HAP-1 (cell line): ENCODE results near the gene CRYGS.

Source experiments
- DNase-seq, 2 experiments: peaks; one replicate each; pipeline ENCODE4 v3.0.0-alpha.2; 2016 to 2020; ENCODE audit warnings: low spot score in 2 of 2
- H3K27me3 ChIP-seq: fragments of 250-450 bp; sonication (Bioruptor Pico); 2 replicates; pipeline ENCODE4 v1.5.1; 2020; ENCODE audit warnings: low read depth, mild to moderate bottlenecking, moderate library complexity
- H3K36me3 ChIP-seq: fragments of 250-450 bp; sonication (Bioruptor Pico); replicated peaks from 2 replicates; pipeline ENCODE4 v1.5.1; 2020; ENCODE audit warnings: mild to moderate bottlenecking
- H3K4me1 ChIP-seq: fragments of 250-450 bp; sonication (Bioruptor Pico); 2 replicates; pipeline ENCODE4 v1.5.1; 2020; ENCODE audit warnings: mild to moderate bottlenecking
- H3K4me3 ChIP-seq: fragments of 250-450 bp; sonication (Bioruptor Pico); 2 replicates; pipeline ENCODE4 v1.5.1; 2020; ENCODE audit warnings: mild to moderate bottlenecking, moderate library complexity
- H3K9me3 ChIP-seq: fragments of 250-450 bp; sonication (Bioruptor Pico); 2 replicates; pipeline ENCODE4 v1.5.1; 2020; ENCODE audit warnings: mild to moderate bottlenecking, moderate library complexity
- in situ Hi-C: fragments of 300-500 bp; cut with MboI; formaldehyde crosslinking; loops from 3 replicates; pipeline ENCODE4 v1.14.3; 2020; ENCODE audit warnings: low sequenced_read_pairs, inconsistent platforms, mixed read lengths

Gene CRYGS

DNA sequence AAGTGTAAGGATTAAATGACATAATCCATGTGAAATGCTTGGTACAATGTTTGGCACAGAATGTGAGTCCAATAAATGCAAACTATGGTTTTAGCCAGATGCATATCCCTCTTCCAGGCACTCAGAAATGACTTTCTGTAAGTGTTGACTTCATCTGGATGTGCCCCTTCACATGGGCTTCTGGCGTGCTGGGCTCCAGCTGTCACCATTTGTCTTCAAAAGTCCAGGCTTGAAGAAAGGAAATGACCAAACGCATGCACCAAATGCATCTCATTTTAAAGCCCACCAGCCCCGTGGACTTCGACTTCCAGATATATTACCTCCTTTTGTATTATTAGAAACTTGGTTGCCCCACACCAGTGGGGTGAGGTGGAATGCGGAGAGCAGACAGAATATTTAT is 23.7 kb downstream of the CRYGS start:
- Histone ChIP-seq H3K9me3 (no peaks in the 10 kb centered on the region), H3K36me3 (no peaks in the 10 kb centered on the region), H3K4me1 (no peaks in the 10 kb centered on the region), H3K4me3 (no peak overlapping the region), H3K27me3 (no peaks in the 10 kb centered on the region)
- DNase-seq: no peak
- in situ Hi-C loops: no loop called here

DNA sequence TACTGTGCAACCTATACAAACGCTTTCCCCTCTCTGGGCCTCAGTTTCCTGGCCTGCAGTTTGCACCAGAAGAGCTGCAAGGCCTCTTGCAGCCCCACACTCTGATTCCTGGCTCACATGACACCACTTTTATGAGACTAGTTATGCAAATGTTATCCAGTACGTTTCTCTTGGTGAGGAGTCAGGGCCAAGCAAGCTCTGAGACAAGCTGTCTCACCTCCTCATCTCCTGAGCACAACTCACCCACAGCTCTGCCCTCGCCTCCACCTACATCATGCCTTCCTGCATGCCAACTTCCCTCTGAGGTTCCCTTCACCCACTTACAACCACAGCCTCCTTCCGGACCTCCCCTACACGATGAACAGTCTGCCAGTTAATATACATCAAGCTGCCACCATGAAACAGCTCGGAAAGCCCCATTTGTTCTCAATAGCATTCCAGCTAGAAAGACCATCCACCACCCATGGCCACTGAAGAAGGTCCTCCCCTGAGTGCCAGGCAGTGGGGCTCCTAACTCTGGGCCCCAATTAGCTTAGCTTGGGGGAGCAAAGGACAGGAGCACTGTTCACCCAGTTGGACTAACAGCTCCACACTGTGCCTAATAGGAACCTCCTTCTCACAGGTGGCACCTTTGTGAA is 25.0 kb downstream of the CRYGS start:
- H3K36me3 ChIP-seq: no peaks in the 10 kb centered on the region
- H3K9me3 ChIP-seq: no peaks in the 10 kb centered on the region
- DNase-seq: no peak
- H3K4me3 ChIP-seq: no peak overlapping the region
- no peaks in the 10 kb centered on the region for H3K4me1 ChIP-seq
- in situ Hi-C loops: no loop called here
- H3K27me3 ChIP-seq: no peaks in the 10 kb centered on the region

GRCh38 chr3:186517218-186517617 is 27.0 kb downstream of the CRYGS start:
- in situ Hi-C loops: no loop called here
- H3K27me3 ChIP-seq: no peaks in the 10 kb centered on the region
- H3K9me3 ChIP-seq: no peaks in the 10 kb centered on the region
- H3K36me3 ChIP-seq: no peaks in the 10 kb centered on the region
- no peak for DNase-seq
- H3K4me1 ChIP-seq: no peaks in the 10 kb centered on the region
- no peak overlapping the region for H3K4me3 ChIP-seq

GRCh38 chr3:186516646-186517045 is 27.5 kb downstream of the CRYGS start:
- no peaks in the 10 kb centered on the region for H3K27me3 ChIP-seq
- no peak for DNase-seq
- H3K36me3 ChIP-seq: no peaks in the 10 kb centered on the region
- in situ Hi-C loops: no loop called here
- no peaks in the 10 kb centered on the region for H3K4me1 ChIP-seq
- no peak overlapping the region for H3K4me3 ChIP-seq
- no peaks in the 10 kb centered on the region for H3K9me3 ChIP-seq

DNA sequence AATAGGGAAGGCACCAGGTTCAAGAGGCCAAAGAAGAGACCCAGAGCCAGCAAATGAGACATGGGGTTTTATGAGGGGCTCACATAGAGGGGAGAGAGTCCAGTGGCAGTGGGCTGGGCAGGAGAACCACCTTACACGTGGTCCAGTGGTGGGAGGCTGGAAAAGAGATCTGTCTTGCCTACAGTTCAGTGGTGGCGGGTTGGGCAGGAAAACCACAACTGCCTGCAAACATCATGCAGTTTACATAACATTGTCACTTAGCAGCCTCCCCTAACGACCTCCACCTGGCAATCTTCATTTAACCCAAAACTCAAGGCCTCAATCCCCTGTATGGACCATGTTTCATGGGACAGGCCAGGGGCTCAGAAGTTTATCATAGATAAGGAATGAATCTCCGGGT is 29.1 kb downstream of the CRYGS start:
- Histone ChIP-seq H3K27me3 (no peaks in the 10 kb centered on the region), H3K4me1 (no peaks in the 10 kb centered on the region)

GRCh38 chr3:186514296-186515002 is 29.7 kb downstream of the CRYGS start:
- no peaks in the 10 kb centered on the region for H3K27me3 ChIP-seq
- no peaks in the 10 kb centered on the region for H3K36me3 ChIP-seq
- no peaks in the 10 kb centered on the region for H3K4me1 ChIP-seq
- DNase-seq: peak in 1 of 2 experiments; percentile 42
- no peak overlapping the region for H3K4me3 ChIP-seq
- in situ Hi-C loops: no loop called here
- H3K9me3 ChIP-seq: no peaks in the 10 kb centered on the region

More for the DNA sequence above, 29.1 kb downstream of the CRYGS start:
- Histone ChIP-seq H3K36me3 (no peaks in the 10 kb centered on the region), H3K4me3 (no peak overlapping the region), H3K9me3 (no peaks in the 10 kb centered on the region)
- DNase-seq: no peak
- in situ Hi-C loops: no loop called here

GRCh38 chr3:186513386-186513785 is 30.8 kb downstream of the CRYGS start:
- Histone ChIP-seq H3K27me3 (no peaks in the 10 kb centered on the region), H3K36me3 (no peaks in the 10 kb centered on the region), H3K4me1 (no peaks in the 10 kb centered on the region), H3K4me3 (no peak overlapping the region), H3K9me3 (no peaks in the 10 kb centered on the region)
- in situ Hi-C loops: no loop called here
- no peak for DNase-seq

- no peaks in the 10 kb centered on the region for H3K4me1 ChIP-seq
- DNase-seq: no peak
- in situ Hi-C loops: no loop called here
These were observed 31.4 kb downstream of the CRYGS start for GRCh38 chr3:186512570-186513302.

DNA sequence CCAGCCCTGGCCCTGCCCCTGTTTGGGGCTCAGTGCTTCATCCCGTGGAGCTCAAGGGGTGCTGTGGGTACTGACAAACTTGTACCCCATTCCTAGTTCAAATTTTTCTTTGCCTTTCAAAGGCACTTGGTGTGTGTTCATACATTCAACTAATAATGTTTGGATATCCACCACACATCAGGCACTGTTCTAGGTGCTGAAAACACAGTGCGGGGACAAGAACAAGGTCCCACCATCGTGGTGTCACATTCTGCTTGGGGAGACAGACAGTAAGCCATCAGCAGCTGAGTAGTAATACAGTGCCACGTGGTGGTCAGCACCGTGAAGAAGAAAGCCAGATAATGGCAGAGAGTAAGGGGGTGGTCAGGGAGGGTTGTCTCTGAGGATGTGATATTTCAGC is 32.5 kb downstream of the CRYGS start:
- no peaks in the 10 kb centered on the region for H3K4me1 ChIP-seq
- H3K27me3 ChIP-seq: no peaks in the 10 kb centered on the region
- H3K36me3 ChIP-seq: no peaks in the 10 kb centered on the region
- no peak for DNase-seq
- in situ Hi-C loops: no loop called here
- no peaks in the 10 kb centered on the region for H3K9me3 ChIP-seq
- H3K4me3 ChIP-seq: no peak overlapping the region

More at GRCh38 chr3:186512570-186513302, 31.4 kb downstream of the CRYGS start:
- Histone ChIP-seq H3K27me3 (no peaks in the 10 kb centered on the region), H3K9me3 (no peaks in the 10 kb centered on the region), H3K36me3 (no peaks in the 10 kb centered on the region), H3K4me3 (no peak overlapping the region)

DNA sequence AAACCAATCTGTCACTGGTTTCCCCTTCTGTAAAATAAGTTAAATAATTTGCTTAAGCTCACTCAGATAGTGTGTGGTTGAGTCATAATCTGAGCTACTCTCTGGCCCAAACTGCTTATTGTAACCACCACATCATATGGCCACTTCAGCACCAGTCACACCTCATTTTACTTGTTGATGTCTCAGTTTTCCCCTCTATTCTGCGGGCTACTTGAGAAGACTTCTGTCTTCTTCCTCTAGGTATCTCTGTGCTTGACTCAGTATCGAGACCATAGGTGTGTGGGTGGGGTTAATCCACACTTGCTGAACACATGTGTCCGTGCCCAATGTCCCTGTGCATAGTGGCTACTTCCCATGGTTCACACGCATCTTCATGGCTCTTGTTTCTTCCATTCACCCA is 32.9 kb downstream of the CRYGS start:
- Histone ChIP-seq H3K9me3 (no peaks in the 10 kb centered on the region), H3K36me3 (no peaks in the 10 kb centered on the region), H3K27me3 (no peaks in the 10 kb centered on the region), H3K4me1 (no peaks in the 10 kb centered on the region), H3K4me3 (no peak overlapping the region)
- in situ Hi-C loops: no loop called here
- no peak for DNase-seq

DNA sequence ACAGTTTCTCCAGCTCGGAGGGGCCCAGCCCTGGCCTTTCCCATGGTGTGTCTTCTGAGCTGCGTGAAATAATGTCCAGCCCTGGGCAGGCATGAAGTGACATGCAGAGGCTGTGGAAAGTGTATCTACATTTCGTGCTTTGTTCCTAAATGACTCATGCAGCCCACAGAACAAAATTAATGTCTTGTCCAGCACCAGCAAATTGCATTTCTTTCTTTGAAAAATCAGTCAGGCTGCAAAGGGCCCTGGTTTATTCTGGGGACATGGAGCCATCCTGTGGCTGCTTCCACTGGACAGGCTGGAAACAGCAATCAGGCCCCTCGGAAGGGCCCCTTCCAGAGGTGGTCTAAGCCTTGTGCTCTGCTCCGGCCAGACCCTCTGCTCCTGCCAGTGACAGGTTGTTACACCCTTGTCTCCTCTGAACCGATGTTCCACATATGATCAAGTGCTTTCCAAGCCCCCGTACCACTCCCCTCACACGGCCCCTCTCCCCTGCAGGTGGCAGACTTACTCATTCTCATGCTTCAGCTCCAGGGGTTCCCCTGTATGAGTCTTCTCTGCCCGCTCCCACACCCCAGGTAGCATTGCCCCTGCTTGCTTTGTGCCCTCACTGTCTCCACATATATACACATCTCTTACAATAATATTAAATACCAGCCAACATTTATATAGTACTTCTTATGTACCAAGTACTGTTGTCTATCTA is 33.7 kb downstream of the CRYGS start:
- H3K27me3 ChIP-seq: no peaks in the 10 kb centered on the region
- H3K4me3 ChIP-seq: no peak overlapping the region
- in situ Hi-C loops: no loop called here

GRCh38 chr3:186509423-186509822 is 34.8 kb downstream of the CRYGS start:
- no peak for DNase-seq
- in situ Hi-C loops: no loop called here
- H3K4me1 ChIP-seq: no peaks in the 10 kb centered on the region
- no peaks in the 10 kb centered on the region for H3K36me3 ChIP-seq
- no peak overlapping the region for H3K4me3 ChIP-seq
- no peaks in the 10 kb centered on the region for H3K9me3 ChIP-seq
- no peaks in the 10 kb centered on the region for H3K27me3 ChIP-seq

More for the DNA sequence above, 33.7 kb downstream of the CRYGS start:
- no peaks in the 10 kb centered on the region for H3K4me1 ChIP-seq
- H3K36me3 ChIP-seq: no peaks in the 10 kb centered on the region
- no peak for DNase-seq
- no peaks in the 10 kb centered on the region for H3K9me3 ChIP-seq

DNA sequence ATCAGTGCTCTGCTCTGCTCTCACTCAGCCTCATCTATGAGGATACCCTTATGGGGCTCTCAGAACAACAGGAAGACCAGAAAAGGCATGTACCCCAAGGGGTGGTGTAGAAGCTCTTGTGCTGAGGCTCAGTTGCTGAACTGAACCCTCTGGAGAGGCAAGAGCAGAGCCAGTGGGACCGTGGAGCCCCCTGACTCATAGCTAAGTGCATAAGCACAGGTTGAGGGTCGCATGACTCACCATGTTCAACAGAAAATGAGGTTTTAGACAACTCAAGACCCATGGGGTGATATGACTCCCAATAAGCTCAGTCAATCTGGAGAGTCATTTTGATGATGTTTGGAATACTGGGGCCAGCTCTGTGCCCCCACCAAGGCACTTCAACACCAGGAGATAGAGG is 37.3 kb downstream of the CRYGS start:
- no peak for DNase-seq
- Histone ChIP-seq H3K9me3 (no peaks in the 10 kb centered on the region), H3K4me3 (no peak overlapping the region), H3K36me3 (no peaks in the 10 kb centered on the region), H3K4me1 (peaks cover 16% of the 10 kb centered on the region), H3K27me3 (no peaks in the 10 kb centered on the region)
- in situ Hi-C loops: no loop called here
